ENCODE results near the gene PSMD3.

DNA sequence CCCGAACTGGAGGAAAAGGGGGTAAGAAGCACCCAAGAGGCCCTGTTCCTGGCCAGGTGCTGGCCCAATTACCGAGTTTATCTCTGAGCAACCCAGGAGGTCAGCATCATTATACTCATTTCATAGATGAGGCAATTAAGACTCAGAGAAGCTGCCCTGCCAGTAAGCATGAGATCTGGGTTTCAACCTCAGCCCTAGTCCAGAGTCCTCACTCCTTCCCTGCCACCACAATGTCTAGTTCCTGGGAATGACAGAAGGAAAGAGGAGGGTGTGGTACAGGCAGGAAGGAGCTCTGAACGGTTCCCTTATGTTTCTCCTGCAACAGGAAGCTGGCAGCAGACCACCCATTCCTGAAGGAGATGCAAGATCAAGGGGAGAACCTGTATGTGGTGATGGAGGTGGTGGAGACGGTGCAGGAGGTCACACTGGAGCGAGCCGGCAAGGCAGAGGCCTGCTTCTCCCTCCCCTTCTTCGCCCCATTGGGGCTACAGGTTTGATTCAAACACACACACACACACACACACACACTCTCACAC lies 10.4 kb upstream of the PSMD3 start:
- TF ChIP-seq CTCF (optimal IDR thresholded peaks at IDR 0.05 in 1 of 3, IDR thresholded peaks at IDR 0.05 in 1 of 3, conservative IDR thresholded peaks at IDR 0.05 in 1 of 3; ENCODE audit: extremely low read depth in 1 of 3, insufficient read depth in 2 of 3, low read length in 3 of 3) = no peak
- TF ChIP-seq EZH2 (IDR thresholded peaks at IDR 0.05; ENCODE audit: low read length) = no peak
